Spleen (tissue), 7 donors: Measurements from ENCODE around the gene WNT8A.

ENCODE experiments used
- CTCF ChIP-seq, 11 experiments: fragments of 200-600 bp in 7 of 11; fragments of 450-650 bp in 4 of 11; sonication (generic) in 4 of 11; IDR thresholded peaks in 8 of 11; conservative IDR thresholded peaks in 3 of 11; 1 replicate in 7 of 11; 2 replicates in 4 of 11; pipeline versions ENCODE4 v1.4.0 to v1.8.0; 2016 to 2021; ENCODE audit warnings: antibody characterized with exemption in 11 of 11, inconsistent platforms in 4 of 11, mild to moderate bottlenecking in 1 of 11
- POLR2AphosphoS5 ChIP-seq, 3 donors: sonication (generic); formaldehyde crosslinking; IDR thresholded peaks; one replicate each; pipeline ENCODE4 v1.5.1; 2017; ENCODE audit warnings: antibody characterized with exemption in 3 of 3
- donor health status: DM: no; HTN: no; CAD: no; lungs with moderate emphysema.
- donor health status: DM: no; HTN: no; CAD: no.
- donor health status: DM: no; HTN: no; CAD: no.

DNA sequence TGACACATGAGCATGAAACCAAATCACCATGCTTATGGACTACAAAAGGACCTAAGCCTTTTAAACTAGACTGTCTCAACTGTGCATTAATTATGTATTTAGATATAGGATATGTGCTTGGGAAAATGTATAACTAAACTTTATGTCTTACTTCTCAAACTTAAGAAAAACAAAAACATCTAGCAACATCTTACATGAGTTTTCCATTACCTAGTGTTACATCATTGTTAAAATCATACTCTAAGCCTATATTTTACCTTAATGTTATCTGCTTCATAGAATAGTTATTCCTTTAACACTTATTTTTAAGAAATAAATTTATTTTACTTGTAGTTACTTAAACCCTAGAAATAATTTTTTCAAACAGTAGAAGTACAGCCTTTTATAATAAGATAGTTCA, 31.4 kb downstream of the WNT8A start:
- no peak for TF ChIP-seq CTCF (IDR thresholded peaks at IDR 0.05 in 8 of 11, conservative IDR thresholded peaks at IDR 0.05 in 3 of 11)
- no peak for TF ChIP-seq POLR2AphosphoS5 (IDR thresholded peaks at IDR 0.05)
